Activated T-cell treated with anti-CD3 and anti-CD28 coated beads, Interleukin-2, amount 50 U/mL, for 24 hours (primary cell): ENCODE results near the gene BCL7B.
"Not testable (repeated sequence)": the region's sequence is repeated elsewhere in the genome, so short reads cannot be mapped to it uniquely, and the experiment has no call there.

Experiments
- DNase-seq: peaks from one replicate; pipeline ENCODE4 v3.0.0-alpha.2; 2020
- H3K27ac Mint-ChIP-seq: 2 replicates; pipeline ENCODE4 v1.8.0; 2020; ENCODE audit warnings: mild to moderate bottlenecking, mixed read lengths
- H3K27me3 Mint-ChIP-seq: 2 replicates; pipeline ENCODE4 v1.8.0; 2020; ENCODE audit warnings: mixed read lengths
- H3K36me3 Mint-ChIP-seq: 2 replicates; pipeline ENCODE4 v1.8.0; 2020; ENCODE audit warnings: low read depth, mixed read lengths
- H3K4me1 Mint-ChIP-seq: 2 replicates; pipeline ENCODE4 v1.8.0; 2020; ENCODE audit warnings: low read depth, mixed read lengths
- H3K4me3 Mint-ChIP-seq: 2 replicates; pipeline ENCODE4 v1.8.0; 2020; ENCODE audit warnings: mild to moderate bottlenecking, moderate library complexity, mixed read lengths
- H3K9me3 Mint-ChIP-seq: 2 replicates; pipeline ENCODE4 v1.8.0; 2020; ENCODE audit warnings: mixed read lengths

BCL7B gene

GRCh38 chr7:73581006-73581405, 23.5 kb upstream of the BCL7B start:
- H3K4me1 Mint-ChIP-seq, result peaks cover 30% of the 10 kb centered on the region
- H3K27me3 Mint-ChIP-seq, H3K9me3 Mint-ChIP-seq, H3K27ac Mint-ChIP-seq, DNase-seq, H3K4me3 Mint-ChIP-seq: not testable (repeated sequence)
- H3K36me3 Mint-ChIP-seq, result peaks cover 21% of the 10 kb centered on the region

GRCh38 chr7:73578342-73579128, 21.0 kb upstream of the BCL7B start, which contains the start of gene TBL2:
Gene TBL2 (minus strand): TSS chr7:73578579. CDS start chr7:73578549, 30 bp downstream.
- H3K4me1 Mint-ChIP-seq, result peaks cover 31% of the 10 kb centered on the region
- H3K9me3 Mint-ChIP-seq, result no peaks in the 10 kb centered on the region
- H3K27ac Mint-ChIP-seq, result peak within 1 kb of the TSS; percentile 98
- no peaks in the 10 kb centered on the region for H3K27me3 Mint-ChIP-seq
- DNase-seq, result peak; percentile 99
- H3K4me3 Mint-ChIP-seq, result peak within 1 kb of the TSS; percentile 87
- peaks cover 37% of the 10 kb centered on the region for H3K36me3 Mint-ChIP-seq

GRCh38 chr7:73577627-73578341, 20.3 kb upstream of the BCL7B start:
- Mint-ChIP-seq H3K4me3 (peak overlapping the region; percentile 87), H3K27me3 (no peaks in the 10 kb centered on the region), H3K27ac (peak overlapping the region; percentile 96), H3K9me3 (no peaks in the 10 kb centered on the region), H3K36me3 (peaks cover 44% of the 10 kb centered on the region), H3K4me1 (peaks cover 31% of the 10 kb centered on the region)
- DNase-seq, result no peak

- no peak overlapping the region for H3K4me3 Mint-ChIP-seq
These were observed 16.3 kb upstream of the BCL7B start for GRCh38 chr7:73573791-73574190.

GRCh38 chr7:73573276-73573675, 15.8 kb upstream of the BCL7B start:
- Mint-ChIP-seq H3K36me3 (peaks cover 84% of the 10 kb centered on the region), H3K9me3 (no peaks in the 10 kb centered on the region), H3K4me1 (peaks cover 19% of the 10 kb centered on the region), H3K27ac (peak overlapping the region; percentile 50), H3K4me3 (no peak overlapping the region), H3K27me3 (no peaks in the 10 kb centered on the region)
- DNase-seq, result no peak

More at GRCh38 chr7:73573791-73574190, 16.3 kb upstream of the BCL7B start:
- Mint-ChIP-seq H3K27me3 (no peaks in the 10 kb centered on the region), H3K4me1 (peaks cover 19% of the 10 kb centered on the region), H3K27ac (peak overlapping the region; percentile 20), H3K36me3 (peaks cover 83% of the 10 kb centered on the region), H3K9me3 (no peaks in the 10 kb centered on the region)
- DNase-seq, result no peak

- Mint-ChIP-seq H3K27ac (peak overlapping the region; percentile 62), H3K36me3 (peaks cover 83% of the 10 kb centered on the region)
These were observed 15.3 kb upstream of the BCL7B start for GRCh38 chr7:73572767-73573186.

GRCh38 chr7:73570977-73571376, 13.5 kb upstream of the BCL7B start:
- no peak overlapping the region for H3K4me3 Mint-ChIP-seq
- no peak for DNase-seq
- H3K27me3 Mint-ChIP-seq, result no peaks in the 10 kb centered on the region
- peaks cover 66% of the 10 kb centered on the region for H3K36me3 Mint-ChIP-seq
- H3K4me1 Mint-ChIP-seq, result peaks cover 21% of the 10 kb centered on the region
- H3K27ac Mint-ChIP-seq, result no peak overlapping the region
- H3K9me3 Mint-ChIP-seq, result no peaks in the 10 kb centered on the region

More at GRCh38 chr7:73572767-73573186, 15.3 kb upstream of the BCL7B start:
- DNase-seq, result no peak
- Mint-ChIP-seq H3K4me3 (no peak overlapping the region), H3K4me1 (peaks cover 23% of the 10 kb centered on the region), H3K9me3 (no peaks in the 10 kb centered on the region), H3K27me3 (no peaks in the 10 kb centered on the region)

- Mint-ChIP-seq H3K27me3 (no peaks in the 10 kb centered on the region), H3K27ac (no peak overlapping the region), H3K4me3 (no peak overlapping the region), H3K36me3 (peaks cover 66% of the 10 kb centered on the region), H3K4me1 (peaks cover 26% of the 10 kb centered on the region), H3K9me3 (no peaks in the 10 kb centered on the region)
- DNase-seq, result no peak
These were observed 13.0 kb upstream of the BCL7B start for GRCh38 chr7:73570521-73570920.

GRCh38 chr7:73569042-73569608, 11.6 kb upstream of the BCL7B start:
- Mint-ChIP-seq H3K27ac (peak overlapping the region; percentile 12), H3K9me3 (no peaks in the 10 kb centered on the region), H3K4me1 (peaks cover 30% of the 10 kb centered on the region), H3K27me3 (no peaks in the 10 kb centered on the region), H3K36me3 (peaks cover 56% of the 10 kb centered on the region), H3K4me3 (no peak overlapping the region)
- DNase-seq, result no peak

- no peak for DNase-seq
- no peak overlapping the region for H3K4me3 Mint-ChIP-seq
- H3K36me3 Mint-ChIP-seq, result peaks cover 46% of the 10 kb centered on the region
- H3K27me3 Mint-ChIP-seq, result no peaks in the 10 kb centered on the region
- peaks cover 29% of the 10 kb centered on the region for H3K4me1 Mint-ChIP-seq
- H3K9me3 Mint-ChIP-seq, result no peaks in the 10 kb centered on the region
- peak overlapping the region; percentile 61 for H3K27ac Mint-ChIP-seq
These were observed 10.6 kb upstream of the BCL7B start for GRCh38 chr7:73567846-73568685.

- Mint-ChIP-seq H3K27ac (no peak overlapping the region), H3K27me3 (no peaks in the 10 kb centered on the region), H3K36me3 (peaks cover 37% of the 10 kb centered on the region), H3K4me3 (no peak overlapping the region), H3K9me3 (no peaks in the 10 kb centered on the region), H3K4me1 (peaks cover 29% of the 10 kb centered on the region)
- DNase-seq, result no peak
These were observed 9.7 kb upstream of the BCL7B start for GRCh38 chr7:73567140-73567539.

GRCh38 chr7:73566431-73566830, 8.9 kb upstream of the BCL7B start:
- Mint-ChIP-seq H3K36me3 (peaks cover 31% of the 10 kb centered on the region), H3K4me3 (peak overlapping the region; percentile 66), H3K4me1 (peaks cover 29% of the 10 kb centered on the region)
- not testable (repeated sequence) for DNase-seq, H3K9me3 Mint-ChIP-seq, H3K27me3 Mint-ChIP-seq, H3K27ac Mint-ChIP-seq

GRCh38 chr7:73565675-73566340, 8.3 kb upstream of the BCL7B start:
- Mint-ChIP-seq H3K4me3 (peak overlapping the region; percentile 66), H3K27me3 (no peaks in the 10 kb centered on the region), H3K4me1 (peaks cover 29% of the 10 kb centered on the region), H3K36me3 (peaks cover 24% of the 10 kb centered on the region), H3K27ac (peak overlapping the region; percentile 30), H3K9me3 (no peaks in the 10 kb centered on the region)
- DNase-seq, result no peak
